Endothelial cell of umbilical vein (primary cell): Measurements from ENCODE around the gene IQCC.

ENCODE experiments used
- EZH2 ChIP-seq: IDR thresholded peaks from 2 replicates; pipeline ENCODE4 v1.6.1; 2012; ENCODE audit warnings: borderline replicate concordance, low read depth, mild to moderate bottlenecking, moderate library complexity, low read length, inconsistent platforms; ENCODE audit not compliant: severe bottlenecking
- MAX ChIP-seq: IDR thresholded peaks from 2 replicates; pipeline ENCODE4 v1.6.1; 2011; ENCODE audit not compliant: insufficient read depth, insufficient read length
- MYC ChIP-seq: IDR thresholded peaks from one replicate; pipeline ENCODE4 v1.6.1; 2011; ENCODE audit warnings: mild to moderate bottlenecking, low read depth, low read length
- POLR2A ChIP-seq: IDR thresholded peaks from 2 replicates; pipeline ENCODE4 v1.6.1; 2012; ENCODE audit warnings: low read depth, mild to moderate bottlenecking, control low read depth, low read length
- TF ChIP-seq, protein P1 (sequence below), 2 donors: IDR thresholded peaks; 1 replicate in 1 of 2; 2 replicates in 1 of 2; pipeline ENCODE4 v1.5.1; 2011; ENCODE audit warnings: low read length in 2 of 2, mild to moderate bottlenecking in 2 of 2, moderate library complexity in 2 of 2, control low read depth in 1 of 2, inconsistent platforms in 1 of 2, low read depth in 1 of 2; ENCODE audit not compliant: insufficient read depth in 1 of 2; ENCODE audit errors: extremely low read depth in 1 of 2

- TF ChIP-seq MYC (no peak), POLR2A (no peak), MAX (no peak), EZH2 (no peak)
- TF ChIP-seq, protein P1, sequence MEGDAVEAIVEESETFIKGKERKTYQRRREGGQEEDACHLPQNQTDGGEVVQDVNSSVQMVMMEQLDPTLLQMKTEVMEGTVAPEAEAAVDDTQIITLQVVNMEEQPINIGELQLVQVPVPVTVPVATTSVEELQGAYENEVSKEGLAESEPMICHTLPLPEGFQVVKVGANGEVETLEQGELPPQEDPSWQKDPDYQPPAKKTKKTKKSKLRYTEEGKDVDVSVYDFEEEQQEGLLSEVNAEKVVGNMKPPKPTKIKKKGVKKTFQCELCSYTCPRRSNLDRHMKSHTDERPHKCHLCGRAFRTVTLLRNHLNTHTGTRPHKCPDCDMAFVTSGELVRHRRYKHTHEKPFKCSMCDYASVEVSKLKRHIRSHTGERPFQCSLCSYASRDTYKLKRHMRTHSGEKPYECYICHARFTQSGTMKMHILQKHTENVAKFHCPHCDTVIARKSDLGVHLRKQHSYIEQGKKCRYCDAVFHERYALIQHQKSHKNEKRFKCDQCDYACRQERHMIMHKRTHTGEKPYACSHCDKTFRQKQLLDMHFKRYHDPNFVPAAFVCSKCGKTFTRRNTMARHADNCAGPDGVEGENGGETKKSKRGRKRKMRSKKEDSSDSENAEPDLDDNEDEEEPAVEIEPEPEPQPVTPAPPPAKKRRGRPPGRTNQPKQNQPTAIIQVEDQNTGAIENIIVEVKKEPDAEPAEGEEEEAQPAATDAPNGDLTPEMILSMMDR (IDR thresholded peaks at IDR 0.05; ENCODE audit: extremely low read depth in 1 of 2, insufficient read depth in 1 of 2, low read depth in 1 of 2, low read length in 2 of 2), result no peak
Observed at GRCh38 chr1:32199043-32199716, 6.3 kb upstream of the IQCC start.
